BE2C (cell line): ENCODE measurements around the gene PRKAR2B.

Experiments used
- DNase-seq: peaks from one replicate; pipeline ENCODE4 v3.0.0-alpha.2; 2020
- H3K27me3 ChIP-seq: fragments of 250-450 bp; sonication (Bioruptor Pico); 2 replicates; pipeline ENCODE4 v1.5.1; 2020; ENCODE audit warnings: mild to moderate bottlenecking
- H3K36me3 ChIP-seq: fragments of 250-450 bp; sonication (Bioruptor Pico); 2 replicates; pipeline ENCODE4 v1.5.1; 2020; ENCODE audit warnings: mild to moderate bottlenecking
- H3K4me1 ChIP-seq: fragments of 250-450 bp; sonication (Bioruptor Pico); 2 replicates; pipeline ENCODE4 v1.5.1; 2020
- H3K4me3 ChIP-seq: 2 replicates; pipeline ENCODE4 v1.5.1; 2011; ENCODE audit warnings: low read depth, low read length
- H3K9me3 ChIP-seq: fragments of 250-450 bp; sonication (Bioruptor Pico); 2 replicates; pipeline ENCODE4 v1.5.1; 2020
- CTCF ChIP-seq: IDR thresholded peaks from 2 replicates; pipeline ENCODE4 v1.5.1; 2012; ENCODE audit warnings: mild to moderate bottlenecking, low read depth, low read length

The PRKAR2B gene

GRCh38 chr7:107032050-107032449, 12.5 kb upstream of the PRKAR2B start:
- no peaks in the 10 kb centered on the region for H3K9me3 ChIP-seq
- TF ChIP-seq CTCF = no peak
- no peaks in the 10 kb centered on the region for H3K27me3 ChIP-seq
- no peaks in the 10 kb centered on the region for H3K36me3 ChIP-seq
- H3K4me1 ChIP-seq = peaks cover 17% of the 10 kb centered on the region
- no peak overlapping the region for H3K4me3 ChIP-seq
- DNase-seq = no peak

- Histone ChIP-seq H3K4me1 (peaks cover 17% of the 10 kb centered on the region), H3K36me3 (no peaks in the 10 kb centered on the region), H3K27me3 (no peaks in the 10 kb centered on the region), H3K9me3 (no peaks in the 10 kb centered on the region), H3K4me3 (no peak overlapping the region)
- TF ChIP-seq CTCF = no peak
- DNase-seq = no peak
These were observed 11.6 kb upstream of the PRKAR2B start for GRCh38 chr7:107032720-107033438.

GRCh38 chr7:107034553-107034952, 10.0 kb upstream of the PRKAR2B start:
- H3K4me3 ChIP-seq = no peak overlapping the region
- H3K4me1 ChIP-seq = peaks cover 9% of the 10 kb centered on the region
- H3K9me3 ChIP-seq = no peaks in the 10 kb centered on the region
- no peaks in the 10 kb centered on the region for H3K27me3 ChIP-seq
- H3K36me3 ChIP-seq = no peaks in the 10 kb centered on the region
- TF ChIP-seq CTCF = no peak
- no peak for DNase-seq

GRCh38 chr7:107035446-107035845, 9.1 kb upstream of the PRKAR2B start:
- DNase-seq = peak; percentile 18
- H3K4me1 ChIP-seq = peaks cover 8% of the 10 kb centered on the region; the same call in 1 of the 2 replicates
- no peak overlapping the region for H3K4me3 ChIP-seq

GRCh38 chr7:107036535-107036934, 8.0 kb upstream of the PRKAR2B start:
- Histone ChIP-seq H3K27me3 (no peaks in the 10 kb centered on the region), H3K4me3 (no peak overlapping the region), H3K9me3 (no peaks in the 10 kb centered on the region), H3K4me1 (peaks cover 8% of the 10 kb centered on the region; the same call in 1 of the 2 replicates), H3K36me3 (no peaks in the 10 kb centered on the region)
- no peak for DNase-seq
- no peak for TF ChIP-seq CTCF

More at GRCh38 chr7:107035446-107035845, 9.1 kb upstream of the PRKAR2B start:
- TF ChIP-seq CTCF = no peak
- Histone ChIP-seq H3K27me3 (no peaks in the 10 kb centered on the region), H3K9me3 (no peaks in the 10 kb centered on the region), H3K36me3 (no peaks in the 10 kb centered on the region)
